ENCODE measurements around the gene ACAN. TPM values are rescaled to one million over a fixed set of nuclear protein-coding genes. Genes with fewer than 3 reads are reported as not detected.

The ACAN gene
- total RNA-seq, 3 donors from 2014 or later = not detected

- no peak for DNase-seq
- Mint-ChIP-seq H3K9me3 (no peaks in the 10 kb centered on the region), H3K36me3 (ENCODE audit: insufficient read depth) (no peaks in the 10 kb centered on the region), H3K4me1 (ENCODE audit: low read depth) (no peaks in the 10 kb centered on the region), H3K4me3 (no peak overlapping the region), H3K27me3 (ENCODE audit: low read depth) (no peaks in the 10 kb centered on the region)
- ATAC-seq = no peak
Observed at GRCh38 chr15:88866295-88866881, 63.2 kb downstream of the ACAN start.

DNA sequence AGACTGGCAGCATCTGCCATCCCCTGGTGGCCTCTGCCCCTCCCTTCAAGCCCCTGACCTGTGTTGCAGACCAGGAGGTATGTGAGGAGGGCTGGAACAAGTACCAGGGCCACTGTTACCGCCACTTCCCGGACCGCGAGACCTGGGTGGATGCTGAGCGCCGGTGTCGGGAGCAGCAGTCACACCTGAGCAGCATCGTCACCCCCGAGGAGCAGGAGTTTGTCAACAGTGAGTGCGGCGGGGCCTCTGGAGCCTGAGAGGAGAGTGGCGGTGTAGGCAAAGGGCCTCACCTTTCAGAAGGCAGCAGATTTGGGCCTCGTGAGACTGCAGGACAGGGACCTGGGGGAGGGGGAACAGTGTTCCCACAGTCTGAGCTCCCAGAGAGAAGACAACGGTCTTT is 68.1 kb downstream of the ACAN start:
- no peaks in the 10 kb centered on the region for H3K9me3 Mint-ChIP-seq
- DNase-seq (no peak), ATAC-seq (no peak)
- peaks cover 11% of the 10 kb centered on the region for H3K36me3 Mint-ChIP-seq (ENCODE audit: insufficient read depth)
- H3K27me3 Mint-ChIP-seq (ENCODE audit: low read depth) = no peaks in the 10 kb centered on the region
- H3K4me1 Mint-ChIP-seq (ENCODE audit: low read depth) = no peaks in the 10 kb centered on the region
- H3K4me3 Mint-ChIP-seq = no peak overlapping the region

GRCh38 chr15:88872106-88872505 is 68.9 kb downstream of the ACAN start:
- no peak for DNase-seq
- Mint-ChIP-seq H3K9me3 (no peaks in the 10 kb centered on the region), H3K4me1 (ENCODE audit: low read depth) (no peaks in the 10 kb centered on the region), H3K27me3 (ENCODE audit: low read depth) (no peaks in the 10 kb centered on the region), H3K4me3 (no peak overlapping the region), H3K36me3 (ENCODE audit: insufficient read depth) (peaks cover 14% of the 10 kb centered on the region)
- no peak for ATAC-seq

GRCh38 chr15:88872706-88873105 is 69.5 kb downstream of the ACAN start:
- H3K36me3 Mint-ChIP-seq (ENCODE audit: insufficient read depth) = peaks cover 14% of the 10 kb centered on the region
- H3K27me3 Mint-ChIP-seq (ENCODE audit: low read depth) = no peaks in the 10 kb centered on the region
- no peak for DNase-seq
- H3K4me1 Mint-ChIP-seq (ENCODE audit: low read depth) = no peaks in the 10 kb centered on the region
- H3K4me3 Mint-ChIP-seq = no peak overlapping the region
- no peak for ATAC-seq
- no peaks in the 10 kb centered on the region for H3K9me3 Mint-ChIP-seq

- H3K27me3 Mint-ChIP-seq (ENCODE audit: low read depth) = no peaks in the 10 kb centered on the region
- H3K36me3 Mint-ChIP-seq (ENCODE audit: insufficient read depth) = peaks cover 18% of the 10 kb centered on the region
- no peak for DNase-seq
- ATAC-seq = no peak
- no peaks in the 10 kb centered on the region for H3K4me1 Mint-ChIP-seq (ENCODE audit: low read depth)
- H3K4me3 Mint-ChIP-seq = no peak overlapping the region
- H3K9me3 Mint-ChIP-seq = no peaks in the 10 kb centered on the region
Observed at GRCh38 chr15:88873786-88874185, 70.5 kb downstream of the ACAN start.

GRCh38 chr15:88874275-88874674 is 71.0 kb downstream of the ACAN start:
- ATAC-seq = no peak
- H3K4me3 Mint-ChIP-seq = no peak overlapping the region
- H3K9me3 Mint-ChIP-seq = no peaks in the 10 kb centered on the region
- H3K36me3 Mint-ChIP-seq (ENCODE audit: insufficient read depth) = peaks cover 19% of the 10 kb centered on the region
- H3K4me1 Mint-ChIP-seq (ENCODE audit: low read depth) = no peaks in the 10 kb centered on the region
- DNase-seq = no peak
- H3K27me3 Mint-ChIP-seq (ENCODE audit: low read depth) = no peaks in the 10 kb centered on the region

GRCh38 chr15:88874684-88875083 is 71.4 kb downstream of the ACAN start:
- no peaks in the 10 kb centered on the region for H3K4me1 Mint-ChIP-seq (ENCODE audit: low read depth)
- H3K36me3 Mint-ChIP-seq (ENCODE audit: insufficient read depth) = peaks cover 20% of the 10 kb centered on the region
- H3K9me3 Mint-ChIP-seq = no peaks in the 10 kb centered on the region
- ATAC-seq = no peak
- DNase-seq = no peak
- no peaks in the 10 kb centered on the region for H3K27me3 Mint-ChIP-seq (ENCODE audit: low read depth)
- no peak overlapping the region for H3K4me3 Mint-ChIP-seq

DNA sequence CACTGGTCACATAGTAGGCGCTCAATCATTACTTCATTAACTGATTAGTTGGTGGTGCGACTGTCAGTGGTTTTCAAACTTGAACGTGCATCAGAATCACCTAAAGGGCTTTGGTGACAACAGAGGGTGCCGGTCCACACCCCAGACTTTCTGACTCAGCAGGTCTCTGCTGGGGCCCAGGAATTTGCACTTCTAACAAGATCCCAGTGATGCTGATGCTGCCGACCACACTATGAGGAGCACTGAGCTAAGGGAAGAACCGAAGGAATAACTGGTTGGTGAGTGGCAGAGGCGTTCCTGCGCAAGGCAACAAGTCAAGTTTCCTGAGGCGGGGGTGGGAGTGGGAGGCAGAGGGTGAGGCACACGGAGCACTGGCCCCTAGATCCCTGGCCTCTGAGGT is 73.3 kb downstream of the ACAN start:
- ATAC-seq = no peak
- H3K27me3 Mint-ChIP-seq (ENCODE audit: low read depth) = no peaks in the 10 kb centered on the region
- DNase-seq = no peak
- no peak overlapping the region for H3K4me3 Mint-ChIP-seq
- peaks cover 27% of the 10 kb centered on the region for H3K36me3 Mint-ChIP-seq (ENCODE audit: insufficient read depth)
- no peaks in the 10 kb centered on the region for H3K4me1 Mint-ChIP-seq (ENCODE audit: low read depth)
- H3K9me3 Mint-ChIP-seq = no peaks in the 10 kb centered on the region

GRCh38 chr15:88877415-88877814 is 74.2 kb downstream of the ACAN start:
- Mint-ChIP-seq H3K27me3 (ENCODE audit: low read depth) (no peaks in the 10 kb centered on the region), H3K4me3 (no peak overlapping the region), H3K36me3 (ENCODE audit: insufficient read depth) (peaks cover 36% of the 10 kb centered on the region), H3K9me3 (no peaks in the 10 kb centered on the region), H3K4me1 (ENCODE audit: low read depth) (no peaks in the 10 kb centered on the region)
- DNase-seq (no peak), ATAC-seq (no peak)

- DNase-seq (no peak), ATAC-seq (no peak)
- Mint-ChIP-seq H3K27me3 (ENCODE audit: low read depth) (no peaks in the 10 kb centered on the region), H3K4me1 (ENCODE audit: low read depth) (no peaks in the 10 kb centered on the region), H3K36me3 (ENCODE audit: insufficient read depth) (peaks cover 36% of the 10 kb centered on the region), H3K9me3 (no peaks in the 10 kb centered on the region), H3K4me3 (no peak overlapping the region)
Observed at GRCh38 chr15:88877906-88878305, 74.7 kb downstream of the ACAN start.

GRCh38 chr15:88878720-88879184 is 75.5 kb downstream of the ACAN start:
- no peaks in the 10 kb centered on the region for H3K9me3 Mint-ChIP-seq
- H3K36me3 Mint-ChIP-seq (ENCODE audit: insufficient read depth) = peaks cover 40% of the 10 kb centered on the region
- ATAC-seq (peak; percentile 53 to 62), DNase-seq (no peak)
- H3K4me3 Mint-ChIP-seq = no peak overlapping the region
- no peaks in the 10 kb centered on the region for H3K4me1 Mint-ChIP-seq (ENCODE audit: low read depth)
- H3K27me3 Mint-ChIP-seq (ENCODE audit: low read depth) = no peaks in the 10 kb centered on the region

GRCh38 chr15:88880944-88881740 is 77.9 kb downstream of the ACAN start:
- no peak for ATAC-seq
- Mint-ChIP-seq H3K4me3 (no peak overlapping the region), H3K36me3 (ENCODE audit: insufficient read depth) (peaks cover 43% of the 10 kb centered on the region), H3K9me3 (no peaks in the 10 kb centered on the region), H3K4me1 (ENCODE audit: low read depth) (no peaks in the 10 kb centered on the region), H3K27me3 (ENCODE audit: low read depth) (no peaks in the 10 kb centered on the region)
- no peak for DNase-seq

GRCh38 chr15:88881775-88882174 is 78.5 kb downstream of the ACAN start:
- H3K27me3 Mint-ChIP-seq (ENCODE audit: low read depth) = no peaks in the 10 kb centered on the region
- DNase-seq (no peak), ATAC-seq (no peak)
- no peaks in the 10 kb centered on the region for H3K4me1 Mint-ChIP-seq (ENCODE audit: low read depth)
- H3K9me3 Mint-ChIP-seq = no peaks in the 10 kb centered on the region
- peaks cover 39% of the 10 kb centered on the region for H3K36me3 Mint-ChIP-seq (ENCODE audit: insufficient read depth)
- H3K4me3 Mint-ChIP-seq = no peak overlapping the region

GRCh38 chr15:88882785-88883184 is 79.5 kb downstream of the ACAN start:
- no peak overlapping the region for H3K4me3 Mint-ChIP-seq
- H3K36me3 Mint-ChIP-seq (ENCODE audit: insufficient read depth) = peaks cover 42% of the 10 kb centered on the region
- no peak for ATAC-seq
- no peaks in the 10 kb centered on the region for H3K4me1 Mint-ChIP-seq (ENCODE audit: low read depth)
- H3K27me3 Mint-ChIP-seq (ENCODE audit: low read depth) = no peaks in the 10 kb centered on the region
- H3K9me3 Mint-ChIP-seq = no peaks in the 10 kb centered on the region
- no peak for DNase-seq

DNA sequence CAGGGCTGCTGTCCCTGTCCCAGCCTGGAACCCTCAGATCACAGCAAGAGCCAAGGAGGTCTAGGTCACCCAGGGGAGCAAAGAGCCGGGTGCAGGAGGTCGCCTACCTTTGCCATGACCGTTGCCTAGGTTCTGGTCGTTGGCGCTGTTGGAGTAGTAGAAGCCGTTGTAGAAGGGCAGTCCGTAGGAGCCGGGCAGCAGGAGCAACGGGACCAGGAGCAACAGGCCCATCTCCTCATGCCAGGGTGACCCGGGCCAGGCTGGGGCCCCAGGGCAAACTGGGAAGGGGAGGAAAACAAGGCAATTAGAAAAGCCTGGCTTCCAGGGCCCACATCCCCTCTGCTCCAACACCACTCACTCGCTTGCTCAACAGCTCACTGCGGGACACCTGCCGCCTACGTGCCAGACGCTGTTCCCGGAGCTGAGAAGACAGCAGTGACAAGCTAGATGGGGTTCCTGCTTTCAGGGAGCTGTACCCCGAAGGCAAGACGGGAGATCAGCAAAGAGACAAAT is 83.9 kb downstream of the ACAN start:
- Mint-ChIP-seq H3K27me3 (ENCODE audit: low read depth) (no peaks in the 10 kb centered on the region), H3K4me3 (no peak overlapping the region), H3K36me3 (ENCODE audit: insufficient read depth) (peaks cover 34% of the 10 kb centered on the region), H3K4me1 (ENCODE audit: low read depth) (no peaks in the 10 kb centered on the region), H3K9me3 (no peaks in the 10 kb centered on the region)
- ATAC-seq = no peak
- DNase-seq = no peak
